ENCODE measurements around the gene PRPH2.

PRPH2 gene, protein sequence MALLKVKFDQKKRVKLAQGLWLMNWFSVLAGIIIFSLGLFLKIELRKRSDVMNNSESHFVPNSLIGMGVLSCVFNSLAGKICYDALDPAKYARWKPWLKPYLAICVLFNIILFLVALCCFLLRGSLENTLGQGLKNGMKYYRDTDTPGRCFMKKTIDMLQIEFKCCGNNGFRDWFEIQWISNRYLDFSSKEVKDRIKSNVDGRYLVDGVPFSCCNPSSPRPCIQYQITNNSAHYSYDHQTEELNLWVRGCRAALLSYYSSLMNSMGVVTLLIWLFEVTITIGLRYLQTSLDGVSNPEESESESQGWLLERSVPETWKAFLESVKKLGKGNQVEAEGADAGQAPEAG

GRCh38 chr6:42722497-42722896 lies at the start of gene PRPH2:
PRPH2 (minus strand) TSS chr6:42722597; CDS start chr6:42722334, 263 bp downstream.
- no peak for DNase-seq

DNA sequence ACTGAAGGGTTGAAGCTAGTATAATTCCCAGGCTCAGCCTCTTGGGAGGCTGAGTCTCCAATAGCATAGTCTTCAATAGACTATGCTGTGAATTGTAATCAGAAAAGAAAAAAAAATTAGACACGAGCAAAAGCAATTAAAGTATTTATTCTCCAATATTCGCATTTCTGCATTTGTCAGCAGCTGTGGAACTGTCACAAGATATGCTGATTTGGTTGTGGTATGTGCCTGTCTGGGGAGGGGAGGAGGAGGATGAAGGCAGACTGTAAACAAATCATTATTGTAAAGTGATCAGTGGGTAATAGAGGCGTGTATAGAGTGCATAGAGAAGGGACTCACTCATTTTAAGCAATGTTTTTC lies 49.3 kb upstream of the PRPH2 start:
- DNase-seq: no peak

DNA sequence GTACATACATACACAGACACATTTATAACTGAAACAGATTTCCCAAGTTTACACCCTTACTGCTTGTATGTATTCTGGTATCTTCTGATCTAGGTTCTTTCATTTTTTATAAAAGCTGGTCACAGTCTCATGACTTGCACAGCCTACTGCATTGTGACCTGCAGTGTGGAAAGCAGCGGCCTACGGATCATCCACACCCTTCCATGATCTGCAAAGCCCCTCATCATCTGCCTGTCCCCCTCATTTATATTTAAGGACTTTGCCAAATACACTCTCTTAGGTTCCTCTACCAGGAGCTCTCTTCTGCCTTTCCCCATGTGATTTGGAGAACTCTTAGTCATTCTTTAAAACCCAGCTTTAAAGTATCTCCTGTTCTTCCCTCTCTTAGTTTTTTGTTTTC lies 47.4 kb upstream of the PRPH2 start:
- no peak for DNase-seq

- no peak for DNase-seq
These were observed 46.7 kb upstream of the PRPH2 start for GRCh38 chr6:42769051-42769450.

DNA sequence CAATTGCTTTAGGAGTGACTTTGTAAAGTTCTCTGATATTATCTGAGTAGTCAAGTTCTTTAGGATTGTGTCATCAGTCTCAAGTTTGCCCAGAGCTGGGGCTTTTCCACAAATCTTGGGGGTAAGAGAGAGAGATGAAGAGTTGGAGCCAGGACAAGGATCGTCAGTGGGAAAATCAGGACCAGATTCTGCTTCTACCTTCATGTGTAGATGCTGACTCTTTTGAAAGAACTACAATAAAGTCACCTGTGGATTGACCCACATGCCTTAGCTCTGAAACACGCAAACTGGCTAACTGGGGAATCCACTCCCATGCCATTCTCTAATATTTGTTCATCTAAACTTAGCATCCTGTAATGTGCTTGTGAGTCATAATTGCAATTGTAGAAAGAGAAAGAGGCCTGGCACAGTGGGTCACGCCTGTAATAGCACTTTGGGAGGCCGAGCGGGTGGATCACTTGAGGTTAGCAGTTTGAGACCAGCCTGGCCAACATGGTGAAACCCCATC lies 43.8 kb upstream of the PRPH2 start:
- DNase-seq: peak; percentile 68

DNA sequence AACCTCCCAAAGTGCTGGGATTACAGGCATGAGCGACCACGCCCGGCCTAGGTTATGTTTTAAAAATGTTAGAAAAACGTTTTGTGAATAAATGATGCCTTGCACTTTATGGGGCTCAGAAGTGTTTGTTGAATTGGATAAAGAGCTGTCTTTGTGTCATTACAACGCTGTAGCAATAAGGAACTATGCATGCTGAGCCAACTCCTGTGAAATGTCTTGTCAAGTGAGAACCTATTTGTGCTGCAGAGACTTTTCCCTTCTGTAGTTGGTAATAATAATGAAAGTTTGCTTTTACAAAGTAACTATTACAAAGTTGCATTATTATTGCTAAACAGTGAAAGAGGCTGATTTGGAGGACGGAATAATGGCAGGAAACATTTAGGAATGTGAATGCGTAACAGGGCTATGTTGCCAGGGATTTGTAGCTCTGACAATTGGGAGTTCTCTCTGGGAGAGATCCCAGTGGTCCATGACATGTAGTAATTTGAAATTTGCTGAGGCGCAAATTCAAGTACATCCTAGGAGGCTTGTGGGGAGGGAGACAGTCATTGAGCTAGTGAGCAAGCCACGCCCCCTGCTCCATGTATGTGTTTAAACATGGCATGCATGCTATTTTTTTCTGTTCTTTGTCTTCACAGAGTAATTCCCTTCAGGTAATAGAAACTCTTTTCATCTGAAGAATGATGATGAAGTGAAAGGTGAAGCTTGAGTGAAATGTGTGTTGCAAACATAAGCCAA lies 42.7 kb upstream of the PRPH2 start:
- no peak for DNase-seq

DNA sequence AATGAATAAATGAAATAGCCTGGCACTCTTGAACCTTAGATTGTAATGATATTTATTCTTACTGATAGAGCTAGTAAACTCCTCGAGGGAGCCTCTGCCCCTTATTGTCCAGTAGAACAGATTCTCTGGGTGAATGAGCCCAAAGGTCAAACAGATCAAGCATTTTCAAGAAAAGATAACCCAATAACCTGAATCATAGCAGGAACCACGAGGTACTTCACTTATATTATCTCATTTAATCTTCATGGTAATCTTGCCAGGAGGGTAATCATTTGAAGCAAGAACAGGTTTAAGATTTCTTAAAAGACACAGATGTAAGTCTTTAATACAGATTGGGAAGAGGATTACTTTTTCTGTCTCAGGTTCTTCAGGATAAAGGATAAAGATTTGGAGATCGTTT lies 40.6 kb upstream of the PRPH2 start:
- no peak for DNase-seq

DNA sequence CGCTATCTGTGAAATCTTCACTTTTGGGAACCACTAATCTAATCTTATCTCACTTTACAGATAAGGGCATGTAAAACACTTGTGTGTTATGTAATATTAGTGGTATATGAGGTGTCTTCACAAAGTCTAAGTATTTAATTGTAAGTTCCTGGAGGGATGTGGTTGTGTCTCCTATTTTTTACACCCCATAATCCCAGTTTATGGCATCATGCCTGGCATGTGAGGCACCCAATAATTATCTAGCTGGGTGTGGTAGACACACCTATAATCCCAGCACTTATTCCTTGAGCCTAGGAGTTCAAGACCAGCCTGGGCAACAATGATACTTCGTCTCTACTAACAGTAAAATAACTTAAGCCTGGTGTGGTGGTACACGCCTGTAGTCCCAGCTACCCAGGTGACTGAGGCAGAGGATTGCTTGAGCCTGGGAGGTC lies 40.0 kb upstream of the PRPH2 start:
- DNase-seq: no peak

DNA sequence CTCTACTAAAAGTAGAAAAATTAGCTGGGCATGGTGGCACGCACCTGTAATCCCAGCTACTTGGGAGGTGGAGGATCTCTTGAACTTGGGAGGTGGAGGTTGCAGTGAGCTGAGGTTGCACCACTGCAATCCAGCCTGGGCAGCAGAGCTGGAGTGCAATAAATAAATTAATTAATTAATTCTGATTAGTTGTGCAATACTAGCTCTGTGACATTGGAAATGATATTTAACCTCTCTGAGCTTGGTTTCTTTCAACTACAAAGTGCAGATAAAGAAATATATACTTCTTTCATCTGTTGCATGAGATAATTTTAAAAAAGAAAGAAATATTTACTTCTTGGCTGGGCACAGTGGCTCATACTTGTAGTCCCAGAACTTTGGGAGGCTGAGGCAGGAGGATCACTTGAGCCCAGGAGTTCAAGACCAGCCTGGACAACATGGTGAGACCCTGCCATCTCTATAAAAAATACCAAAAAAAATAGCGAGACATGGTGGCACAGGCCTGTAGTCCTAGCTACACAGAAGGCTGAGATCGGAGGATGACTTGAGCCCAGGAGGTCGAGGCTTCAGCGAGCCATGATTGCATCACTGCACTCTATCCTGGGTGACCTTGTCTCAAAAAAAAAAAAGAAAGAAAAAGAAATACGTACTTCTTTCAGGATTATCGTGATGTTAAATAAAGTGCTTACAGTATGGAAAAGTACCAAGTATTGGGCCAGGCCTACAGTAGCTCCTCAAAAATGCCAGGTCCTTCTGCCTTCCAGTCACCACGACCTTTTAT lies 39.1 kb upstream of the PRPH2 start:
- no peak for DNase-seq

DNA sequence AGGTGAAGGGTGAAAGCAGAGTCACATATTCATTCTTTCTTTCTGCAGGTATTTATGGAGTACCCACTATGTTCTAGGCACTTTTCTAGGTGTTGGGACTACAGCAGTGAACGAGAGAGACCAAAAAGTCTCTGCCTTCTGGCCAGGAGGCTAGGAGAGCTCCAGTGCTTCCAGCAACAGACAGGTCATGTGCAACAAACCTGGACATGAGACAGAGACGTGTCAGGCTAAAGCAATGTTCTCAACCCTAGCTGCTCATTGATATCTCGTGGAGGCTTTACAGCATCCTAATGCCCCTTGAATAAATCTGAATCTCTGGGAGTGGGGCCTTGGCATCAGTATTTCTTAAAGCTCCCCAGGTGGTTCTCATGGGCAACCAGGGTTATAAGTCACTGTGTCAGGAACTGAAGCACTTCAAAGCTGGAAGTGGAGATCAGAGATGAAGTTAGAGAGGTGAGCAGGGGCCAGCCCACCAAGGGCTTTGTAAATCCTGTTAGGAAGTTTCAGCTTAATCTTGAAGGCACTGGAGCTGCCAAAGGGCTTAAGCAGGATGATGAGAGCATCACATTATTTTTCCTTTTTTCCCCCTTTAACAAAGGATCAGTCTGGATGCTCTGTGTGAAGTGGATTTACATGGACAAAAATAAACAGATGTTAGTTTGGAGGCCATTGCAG lies 36.5 kb upstream of the PRPH2 start:
- DNase-seq: no peak

- DNase-seq: no peak
These were observed 34.3 kb upstream of the PRPH2 start for GRCh38 chr6:42756722-42757121.

GRCh38 chr6:42754759-42755158 lies 32.4 kb upstream of the PRPH2 start:
- no peak for DNase-seq

DNA sequence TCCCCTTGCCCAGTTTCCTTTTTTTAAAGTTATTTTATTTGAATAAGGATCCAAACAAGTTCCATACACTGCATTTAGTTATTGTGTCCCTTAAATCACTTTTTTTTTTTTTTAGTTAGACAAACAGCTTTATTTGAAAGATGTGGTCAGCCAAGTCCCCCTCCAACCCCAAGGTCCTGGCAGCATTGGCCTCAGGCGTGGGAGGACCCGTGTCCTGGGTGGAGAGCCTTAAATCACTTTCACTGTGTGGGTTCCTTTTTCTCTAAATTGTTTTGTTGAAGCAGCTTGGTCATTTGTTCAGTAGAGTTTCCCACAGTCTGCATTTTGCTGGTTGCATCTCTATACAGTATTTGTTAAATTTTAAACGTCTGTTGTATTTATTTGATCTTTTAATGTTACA lies 28.7 kb upstream of the PRPH2 start:
- DNase-seq: no peak

DNA sequence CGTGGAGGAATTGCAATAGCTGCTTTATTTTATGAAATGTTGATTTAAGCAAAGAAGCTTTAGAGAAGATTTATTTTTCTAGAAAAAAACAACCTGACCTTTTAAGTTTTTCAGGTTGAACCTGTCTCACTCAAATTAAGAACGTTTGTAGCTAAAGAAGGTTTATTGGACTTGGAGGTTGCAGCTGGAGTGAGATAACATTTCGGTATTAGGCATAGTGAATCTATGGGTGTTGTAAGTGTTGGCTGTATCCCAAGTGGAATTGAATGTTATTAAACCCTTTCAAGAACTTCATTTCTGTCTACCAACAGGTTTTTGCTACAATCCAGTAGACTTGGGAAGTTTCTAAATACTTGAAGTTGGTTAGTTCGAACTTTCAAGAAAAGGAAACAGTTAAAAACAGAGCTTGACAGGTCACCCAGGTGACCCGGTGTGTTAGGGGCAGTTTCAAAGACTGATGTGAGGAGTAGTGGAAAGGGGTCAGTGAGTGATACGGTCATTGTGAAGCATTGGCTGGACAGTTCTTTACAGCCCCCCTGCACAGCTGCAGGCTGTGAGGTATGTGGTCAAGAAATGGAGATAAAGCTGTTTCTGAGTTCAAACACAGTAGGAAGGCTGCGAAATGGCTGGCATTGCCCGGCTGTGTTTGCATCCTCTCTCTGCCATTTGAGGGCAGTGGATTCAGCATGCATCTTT lies 26.0 kb upstream of the PRPH2 start:
- DNase-seq: no peak

- peak; percentile 89 for DNase-seq
These were observed 24.3 kb upstream of the PRPH2 start for GRCh38 chr6:42746463-42747391.

DNA sequence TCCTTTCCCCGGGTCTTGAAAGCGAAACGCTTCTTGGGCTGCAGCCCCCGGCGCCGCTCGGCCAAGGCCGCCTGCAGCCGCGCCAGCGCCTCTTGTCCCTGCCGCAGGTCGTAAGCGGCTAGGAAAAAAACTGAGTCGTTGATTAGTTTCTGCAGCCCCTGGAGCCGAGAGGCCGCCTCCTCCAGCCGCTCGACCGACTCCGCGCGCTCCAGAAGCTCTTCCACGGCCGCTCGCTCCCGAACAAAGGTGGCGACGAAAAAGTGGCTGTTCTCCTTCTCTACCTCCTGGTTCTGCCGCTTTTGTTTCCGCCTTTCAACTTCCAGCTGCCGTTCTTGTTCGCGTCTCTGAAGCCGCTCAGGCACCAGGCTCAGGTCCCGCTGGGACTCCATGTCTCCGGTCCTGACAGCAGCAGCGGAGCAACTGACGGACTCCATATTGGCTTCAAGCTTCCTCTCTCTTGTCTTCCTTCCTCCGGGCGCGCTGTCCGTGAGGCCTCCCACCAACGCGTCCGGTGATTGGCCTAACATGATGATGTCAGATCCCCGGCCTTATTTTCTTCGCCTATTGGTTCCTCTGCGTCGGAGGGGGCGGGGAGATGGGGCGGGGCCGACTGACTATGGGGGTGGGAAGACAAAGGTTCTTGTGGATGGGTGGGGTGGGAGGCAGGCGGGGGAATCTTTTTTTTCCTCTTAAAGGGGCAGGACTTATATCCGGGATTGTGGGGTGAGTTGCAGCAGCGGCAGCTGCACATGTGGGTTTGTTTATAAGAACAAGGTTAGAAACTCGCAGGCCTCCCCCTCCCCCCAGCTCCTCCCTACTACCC lies 23.5 kb upstream of the PRPH2 start, which contains the start of gene TBCC:
TSS of gene TBCC (minus strand) at position 464 of the 823 bp plus-strand sequence. CDS start at position 434, 30 bp downstream.
- peak; percentile 99 for DNase-seq

GRCh38 chr6:42745083-42745639 lies 22.8 kb upstream of the PRPH2 start:
- no peak for DNase-seq

- no peak for DNase-seq
These were observed 22.0 kb upstream of the PRPH2 start for GRCh38 chr6:42744351-42744893.

Data from HCEC 1CT (cell line).